ENCODE data around the gene RUFY1. TPM values are rescaled to one million over a fixed set of nuclear protein-coding genes. Genes with fewer than 3 reads are reported as not detected.

Gene RUFY1
- total and polyA plus RNA-seq, 2 experiments from 2014 or later = 25.1 to 33.6 TPM

DNA sequence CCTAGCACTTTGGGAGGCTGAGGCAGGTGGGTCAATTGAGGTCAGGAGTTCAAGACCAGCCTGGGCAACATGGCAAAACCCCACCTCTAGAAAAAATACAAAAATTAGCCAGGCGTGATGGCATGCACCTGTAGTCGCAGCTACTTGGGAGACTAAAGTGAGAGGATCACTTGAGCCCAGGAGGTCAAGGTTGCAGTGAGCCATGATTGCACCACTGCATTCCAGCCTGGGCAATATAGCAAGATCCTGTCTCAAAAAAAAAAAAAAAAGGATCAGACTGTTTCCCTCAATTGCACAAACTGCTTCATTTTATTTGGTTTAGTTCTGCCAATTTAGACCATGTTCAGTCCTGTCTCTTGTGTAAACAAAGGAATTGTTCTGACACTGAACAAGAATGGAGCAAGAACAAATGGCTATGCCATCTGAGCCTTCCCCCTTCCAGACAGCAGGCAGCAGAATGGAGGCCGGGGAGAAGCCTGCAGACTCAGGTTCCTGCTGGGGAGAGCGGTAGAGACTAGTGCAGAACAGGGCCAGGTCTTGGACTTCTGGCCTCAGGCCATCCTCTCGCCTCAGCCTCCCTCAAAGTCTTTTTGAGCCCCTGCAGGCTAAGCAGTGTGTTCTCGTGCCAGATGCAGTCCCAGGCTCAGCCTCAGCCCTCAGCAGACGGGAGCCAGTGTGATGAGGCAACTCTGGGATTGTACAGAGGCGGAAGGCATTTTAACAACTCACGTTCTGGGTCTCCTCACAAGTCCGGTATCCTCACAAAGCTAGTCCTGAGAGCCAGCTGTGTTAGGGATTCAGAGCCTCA lies 54.9 kb downstream of the RUFY1 start:
- Histone ChIP-seq H3K36me3 (peaks cover 29% of the 10 kb centered on the region), H3K27ac (peak overlapping the region; percentile 41), H3K27me3 (no peaks in the 10 kb centered on the region), H3K4me1 (ENCODE audit: low read depth) (no peaks in the 10 kb centered on the region), H3K4me3 (no peak overlapping the region), H3K9me3 (ENCODE audit: low read depth) (no peaks in the 10 kb centered on the region)
- DNase-seq (ENCODE audit: low read depth in 1 of 2, low spot score in 1 of 2) = no peak
- no peak for TF ChIP-seq CTCF (IDR thresholded peaks at IDR 0.05; ENCODE audit: low read depth, low read length)

DNA sequence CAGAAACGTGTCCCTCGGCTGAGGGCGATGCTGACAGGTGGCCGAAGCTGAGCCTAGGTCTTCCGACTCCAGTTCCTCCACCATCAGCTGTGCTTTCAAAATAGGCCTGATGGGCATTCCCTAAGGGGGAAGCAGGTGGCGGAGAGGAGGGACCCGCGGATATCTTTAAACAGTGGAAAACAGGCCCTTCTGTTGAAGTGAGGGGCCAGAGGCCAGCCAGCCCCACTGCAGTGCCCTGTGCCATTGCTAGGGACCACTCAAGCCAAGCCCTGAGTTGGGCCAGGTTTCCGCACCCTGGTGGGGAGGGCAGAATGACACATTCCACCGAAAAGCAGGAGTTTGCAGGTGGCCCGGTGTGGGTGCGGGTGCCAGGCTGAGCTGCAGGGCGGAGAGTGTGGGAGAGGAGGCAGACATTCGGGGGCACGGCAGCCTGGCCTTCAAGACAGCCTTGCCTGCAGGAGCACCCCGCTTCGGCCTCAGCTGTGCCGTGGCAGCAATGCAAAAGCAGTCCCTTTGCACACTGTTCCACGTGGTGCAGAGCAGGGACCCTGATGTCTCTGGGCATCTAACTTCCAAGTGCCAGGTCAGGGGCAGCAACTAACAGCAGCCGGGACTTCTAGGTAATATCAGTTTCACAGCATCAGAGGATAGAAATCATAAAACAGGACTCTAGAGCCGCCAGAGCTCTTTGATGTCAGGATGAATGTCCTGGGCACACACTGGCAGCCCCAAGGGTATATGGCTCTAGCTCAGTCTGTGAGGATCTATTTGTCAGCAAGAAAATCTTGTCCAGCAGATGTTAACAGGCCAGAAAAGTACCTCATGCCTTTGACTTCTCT lies 55.9 kb downstream of the RUFY1 start:
- H3K27me3 ChIP-seq = no peaks in the 10 kb centered on the region
- TF ChIP-seq CTCF (IDR thresholded peaks at IDR 0.05; ENCODE audit: low read depth, low read length) = no peak
- DNase-seq (ENCODE audit: low read depth in 1 of 2, low spot score in 1 of 2) = no peak
- no peaks in the 10 kb centered on the region for H3K9me3 ChIP-seq (ENCODE audit: low read depth)
- no peak overlapping the region for H3K4me3 ChIP-seq
- H3K4me1 ChIP-seq (ENCODE audit: low read depth) = no peaks in the 10 kb centered on the region
- H3K36me3 ChIP-seq = peaks cover 37% of the 10 kb centered on the region
- peak overlapping the region; percentile 41 for H3K27ac ChIP-seq

DNA sequence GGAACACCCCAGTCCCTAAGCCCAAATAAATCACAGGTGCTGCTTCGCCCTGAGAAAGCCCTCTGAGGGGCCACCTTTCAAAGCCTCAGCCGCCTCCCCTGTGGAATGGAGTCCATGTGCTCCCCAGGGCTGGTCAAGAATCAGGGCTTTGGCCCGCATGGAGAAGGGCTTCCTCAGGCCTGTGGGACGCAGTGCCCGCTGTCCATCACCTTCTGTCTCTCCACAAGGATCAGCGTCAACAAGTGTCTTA lies 56.5 kb downstream of the RUFY1 start:
- no peak for TF ChIP-seq CTCF (IDR thresholded peaks at IDR 0.05; ENCODE audit: low read depth, low read length)
- DNase-seq (ENCODE audit: low read depth in 1 of 2, low spot score in 1 of 2) = no peak
- no peak overlapping the region for H3K4me3 ChIP-seq
- H3K9me3 ChIP-seq (ENCODE audit: low read depth) = no peaks in the 10 kb centered on the region
- H3K27me3 ChIP-seq = no peaks in the 10 kb centered on the region
- H3K4me1 ChIP-seq (ENCODE audit: low read depth) = no peaks in the 10 kb centered on the region
- H3K36me3 ChIP-seq = peaks cover 40% of the 10 kb centered on the region
- peak overlapping the region; percentile 41 for H3K27ac ChIP-seq

- Histone ChIP-seq H3K4me3 (no peak overlapping the region), H3K27ac (peak overlapping the region; percentile 41), H3K36me3 (peaks cover 35% of the 10 kb centered on the region), H3K9me3 (ENCODE audit: low read depth) (no peaks in the 10 kb centered on the region), H3K27me3 (no peaks in the 10 kb centered on the region), H3K4me1 (ENCODE audit: low read depth) (no peaks in the 10 kb centered on the region)
- TF ChIP-seq CTCF (IDR thresholded peaks at IDR 0.05; ENCODE audit: low read depth, low read length) = no peak
- DNase-seq (ENCODE audit: low read depth in 1 of 2, low spot score in 1 of 2) = no peak
Observed at GRCh38 chr5:179607160-179607931, 57.0 kb downstream of the RUFY1 start.

GRCh38 chr5:179608131-179608581 lies 57.8 kb downstream of the RUFY1 start:
- Histone ChIP-seq H3K9me3 (ENCODE audit: low read depth) (no peaks in the 10 kb centered on the region), H3K27ac (peak overlapping the region; percentile 41), H3K4me3 (no peak overlapping the region), H3K27me3 (no peaks in the 10 kb centered on the region), H3K4me1 (ENCODE audit: low read depth) (no peaks in the 10 kb centered on the region), H3K36me3 (peaks cover 35% of the 10 kb centered on the region)
- no peak for TF ChIP-seq CTCF (IDR thresholded peaks at IDR 0.05; ENCODE audit: low read depth, low read length)
- no peak for DNase-seq (ENCODE audit: low read depth in 1 of 2, low spot score in 1 of 2)

Measured in cardiac muscle cell (in vitro differentiated cells and primary cell).